ENCODE results near the gene SLC16A8.
"Not testable (repeated sequence)": the region's sequence is repeated elsewhere in the genome, so short reads cannot be mapped to it uniquely, and the experiment has no call there.

SLC16A8 gene

DNA sequence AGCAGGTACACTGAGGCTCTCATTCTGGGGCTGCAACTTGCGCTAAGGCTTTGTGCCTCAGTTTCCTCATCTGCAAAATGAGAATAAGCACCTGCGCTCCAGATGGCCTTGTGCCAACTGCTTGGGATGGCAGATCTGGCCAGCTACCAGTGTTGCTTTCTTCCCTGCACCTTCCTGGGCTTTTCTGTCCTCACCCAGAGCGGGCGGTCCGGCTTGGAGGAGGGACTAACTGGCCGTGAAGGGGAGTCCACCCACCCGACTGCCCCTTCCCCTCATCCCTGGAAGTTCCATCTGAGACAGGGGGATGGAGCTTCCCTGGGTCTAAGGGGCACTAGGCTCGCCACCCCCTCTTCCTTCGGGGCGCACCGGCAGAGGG, 3.5 kb downstream of the SLC16A8 start:
- Histone ChIP-seq H3K4me3 (ENCODE audit: low read length) (no peak overlapping the region), H3K9me3 (ENCODE audit: control insufficient read depth, low read length) (no peaks in the 10 kb centered on the region), H3K4me1 (ENCODE audit: control insufficient read depth, insufficient read depth, low read length) (peaks cover 16% of the 10 kb centered on the region), H3K36me3 (ENCODE audit: control insufficient read depth, insufficient read depth, low read length) (no peaks in the 10 kb centered on the region), H3K27me3 (ENCODE audit: control insufficient read depth, insufficient read depth, low read length) (peaks cover 27% of the 10 kb centered on the region), H3K9ac (ENCODE audit: low read length) (no peak overlapping the region)

GRCh38 chr22:38079804-38080203, 4.2 kb downstream of the SLC16A8 start:
- Histone ChIP-seq H3K4me1 (ENCODE audit: control insufficient read depth, insufficient read depth, low read length) (peaks cover 16% of the 10 kb centered on the region), H3K36me3 (ENCODE audit: control insufficient read depth, insufficient read depth, low read length) (no peaks in the 10 kb centered on the region), H3K9ac (ENCODE audit: low read length) (no peak overlapping the region), H3K9me3 (ENCODE audit: control insufficient read depth, low read length) (no peaks in the 10 kb centered on the region), H3K27me3 (ENCODE audit: control insufficient read depth, insufficient read depth, low read length) (peaks cover 27% of the 10 kb centered on the region), H3K4me3 (ENCODE audit: low read length) (no peak overlapping the region)

DNA sequence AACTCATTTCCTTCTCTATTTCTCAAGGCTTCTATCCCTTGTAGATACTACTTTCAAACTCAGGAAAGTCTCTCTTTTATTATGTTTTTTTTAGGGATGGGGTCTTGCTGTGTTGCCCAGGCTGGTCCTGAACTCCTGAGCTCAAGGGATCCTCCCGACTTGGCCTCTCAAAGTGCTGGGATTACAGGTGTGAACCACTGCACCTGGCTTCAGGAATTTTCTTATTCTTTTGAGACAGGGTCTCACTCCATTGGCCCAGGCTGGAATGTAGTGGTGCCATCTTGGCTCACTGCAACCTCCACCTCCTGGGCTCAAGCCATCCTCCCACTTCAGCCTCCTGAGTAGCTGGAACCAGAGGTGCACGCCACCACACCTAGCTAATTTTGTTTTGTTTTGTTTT, 4.8 kb downstream of the SLC16A8 start:
- H3K9ac ChIP-seq (ENCODE audit: low read length); H3K36me3 ChIP-seq (ENCODE audit: control insufficient read depth, insufficient read depth, low read length): not testable (repeated sequence)
- H3K27me3 ChIP-seq (ENCODE audit: control insufficient read depth, insufficient read depth, low read length): peaks cover 27% of the 10 kb centered on the region

DNA sequence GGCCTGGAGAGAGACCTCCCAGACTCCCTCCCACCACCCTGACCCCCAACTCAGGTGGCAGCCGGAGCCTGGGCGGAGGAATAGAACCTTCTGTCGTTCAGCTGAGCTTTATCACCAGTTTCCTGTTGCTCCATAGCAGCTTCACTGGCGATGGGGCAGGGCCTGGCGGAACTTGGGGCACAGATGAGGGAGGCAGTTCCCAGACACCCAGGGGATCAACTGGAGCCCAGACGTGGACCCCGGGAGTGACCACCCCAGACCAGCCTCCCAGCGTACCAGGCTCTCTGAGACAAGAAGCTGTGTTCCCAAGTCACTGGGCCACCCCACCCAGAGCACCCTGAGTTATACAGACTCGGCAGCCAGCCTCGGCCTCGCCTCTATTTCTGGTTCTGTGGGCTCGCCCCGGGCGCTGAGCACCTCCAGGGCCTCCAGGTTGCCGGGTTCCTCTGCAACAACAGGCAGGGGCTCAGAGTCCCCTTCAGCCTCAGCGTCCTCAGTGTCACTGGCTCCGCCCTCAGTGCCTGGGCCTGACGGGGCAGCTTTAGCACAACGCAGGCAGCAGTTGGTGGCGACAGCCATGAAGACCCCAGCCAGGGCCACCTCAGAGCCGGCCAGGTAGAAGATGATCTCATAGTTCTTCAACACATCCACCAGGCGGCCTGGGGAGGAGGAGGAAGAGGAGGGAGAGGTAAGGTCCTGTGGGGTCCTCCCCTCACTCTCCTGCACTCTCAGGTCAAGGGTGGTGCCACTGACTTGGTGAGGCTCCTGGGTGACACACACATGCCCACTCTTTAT, 5.7 kb downstream of the SLC16A8 start:
- no peak overlapping the region for H3K4me3 ChIP-seq (ENCODE audit: low read length)
- no peak overlapping the region for H3K9ac ChIP-seq (ENCODE audit: low read length)
- H3K36me3 ChIP-seq (ENCODE audit: control insufficient read depth, insufficient read depth, low read length): no peaks in the 10 kb centered on the region
- no peaks in the 10 kb centered on the region for H3K9me3 ChIP-seq (ENCODE audit: control insufficient read depth, low read length)
- H3K27me3 ChIP-seq (ENCODE audit: control insufficient read depth, insufficient read depth, low read length): peaks cover 27% of the 10 kb centered on the region
- peaks cover 16% of the 10 kb centered on the region for H3K4me1 ChIP-seq (ENCODE audit: control insufficient read depth, insufficient read depth, low read length)

More for the DNA sequence above, 4.8 kb downstream of the SLC16A8 start:
- peaks cover 16% of the 10 kb centered on the region for H3K4me1 ChIP-seq (ENCODE audit: control insufficient read depth, insufficient read depth, low read length)
- H3K4me3 ChIP-seq (ENCODE audit: low read length); H3K9me3 ChIP-seq (ENCODE audit: control insufficient read depth, low read length): not testable (repeated sequence)

DNA sequence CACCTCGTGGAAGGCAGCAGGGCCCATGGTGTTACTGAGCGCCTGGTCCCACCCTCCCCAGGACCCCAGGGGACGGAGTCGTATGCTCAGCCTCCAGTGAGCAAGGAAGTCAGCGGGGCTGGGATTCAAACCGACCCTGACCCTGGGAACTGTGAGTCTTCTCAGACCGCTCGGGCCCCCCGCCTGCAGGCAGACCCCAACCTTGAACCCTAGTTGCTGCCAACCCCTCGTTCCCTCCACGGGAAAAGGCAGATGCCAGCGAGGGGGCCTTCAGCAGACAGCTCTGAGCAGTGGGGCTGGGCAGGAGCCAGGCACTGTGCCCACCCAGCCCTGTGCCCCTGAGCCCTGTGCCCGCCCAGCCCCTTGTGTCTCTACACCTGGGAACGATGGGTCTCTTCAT, 6.4 kb downstream of the SLC16A8 start:
- Histone ChIP-seq H3K9ac (ENCODE audit: low read length) (no peak overlapping the region), H3K36me3 (ENCODE audit: control insufficient read depth, insufficient read depth, low read length) (no peaks in the 10 kb centered on the region), H3K4me1 (ENCODE audit: control insufficient read depth, insufficient read depth, low read length) (peaks cover 16% of the 10 kb centered on the region), H3K9me3 (ENCODE audit: control insufficient read depth, low read length) (no peaks in the 10 kb centered on the region), H3K4me3 (ENCODE audit: low read length) (no peak overlapping the region), H3K27me3 (ENCODE audit: control insufficient read depth, insufficient read depth, low read length) (peaks cover 22% of the 10 kb centered on the region)

GRCh38 chr22:38077096-38077495, 6.9 kb downstream of the SLC16A8 start:
- H3K4me1 ChIP-seq (ENCODE audit: control insufficient read depth, insufficient read depth, low read length): peaks cover 12% of the 10 kb centered on the region
- no peak overlapping the region for H3K4me3 ChIP-seq (ENCODE audit: low read length)
- H3K36me3 ChIP-seq (ENCODE audit: control insufficient read depth, insufficient read depth, low read length): no peaks in the 10 kb centered on the region
- H3K27me3 ChIP-seq (ENCODE audit: control insufficient read depth, insufficient read depth, low read length): peaks cover 17% of the 10 kb centered on the region
- H3K9me3 ChIP-seq (ENCODE audit: control insufficient read depth, low read length): no peaks in the 10 kb centered on the region
- H3K9ac ChIP-seq (ENCODE audit: low read length): no peak overlapping the region

DNA sequence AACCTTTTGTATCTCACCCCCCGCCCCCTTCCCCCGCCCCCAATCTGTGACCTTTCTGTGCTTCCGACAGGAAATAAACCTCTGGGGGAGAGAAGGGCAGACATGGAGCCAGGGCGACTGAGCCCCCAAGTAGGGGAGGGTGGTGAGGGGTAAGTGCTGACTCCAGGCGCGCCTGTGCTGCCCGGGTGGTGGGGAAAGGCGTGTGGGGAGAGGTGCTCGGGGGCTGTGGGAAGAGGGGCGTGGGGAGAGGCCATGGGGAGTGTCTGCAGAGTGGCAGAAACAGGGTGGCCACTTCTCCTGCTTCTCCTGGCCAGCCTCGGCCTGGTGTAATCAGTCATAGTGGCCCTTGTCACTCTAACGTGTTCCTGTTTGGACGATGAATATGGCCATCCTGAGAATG, 8.0 kb downstream of the SLC16A8 start:
- Histone ChIP-seq H3K36me3 (ENCODE audit: control insufficient read depth, insufficient read depth, low read length) (no peaks in the 10 kb centered on the region), H3K4me3 (ENCODE audit: low read length) (no peak overlapping the region), H3K9ac (ENCODE audit: low read length) (no peak overlapping the region), H3K4me1 (ENCODE audit: control insufficient read depth, insufficient read depth, low read length) (peaks cover 3% of the 10 kb centered on the region), H3K9me3 (ENCODE audit: control insufficient read depth, low read length) (no peaks in the 10 kb centered on the region), H3K27me3 (ENCODE audit: control insufficient read depth, insufficient read depth, low read length) (peaks cover 8% of the 10 kb centered on the region)

DNA sequence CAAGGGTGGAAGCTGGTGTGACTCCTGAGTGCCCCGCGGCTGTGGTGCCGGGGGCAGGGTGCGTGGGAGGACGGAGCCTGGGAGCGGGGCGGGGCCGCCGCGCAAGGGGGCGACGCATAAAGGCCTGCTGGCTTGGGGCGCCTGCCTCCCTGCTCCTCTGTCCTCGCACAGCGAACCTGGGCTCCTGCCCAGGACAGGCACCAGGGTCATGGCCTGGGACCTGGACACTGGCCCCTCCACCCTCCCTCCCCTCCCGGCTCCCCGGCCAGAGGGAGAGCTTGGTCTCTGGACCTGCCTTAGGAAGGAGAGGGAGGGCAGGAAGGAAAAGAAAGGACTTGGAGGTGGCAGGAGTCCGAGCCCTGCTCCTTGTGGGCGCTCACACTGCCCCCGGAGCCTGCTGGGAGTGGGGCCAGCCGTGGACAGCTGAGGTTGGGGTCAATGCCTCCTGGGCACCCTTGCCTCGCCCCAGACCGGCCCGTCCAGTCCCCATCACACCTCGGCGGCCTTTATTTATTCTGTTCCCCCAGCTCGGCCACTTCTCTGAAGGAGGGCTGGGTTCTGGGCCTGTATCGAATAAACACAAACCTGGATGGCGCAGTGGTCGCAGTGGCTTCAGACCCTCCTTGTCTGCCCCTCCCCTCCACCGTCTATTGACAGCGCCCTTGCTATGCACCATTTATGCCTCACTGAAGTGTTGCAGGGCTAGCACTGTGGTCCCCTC, 8.7 kb downstream of the SLC16A8 start:
- no peaks in the 10 kb centered on the region for H3K4me1 ChIP-seq (ENCODE audit: control insufficient read depth, insufficient read depth, low read length)
- H3K4me3 ChIP-seq (ENCODE audit: low read length): no peak overlapping the region
- no peaks in the 10 kb centered on the region for H3K36me3 ChIP-seq (ENCODE audit: control insufficient read depth, insufficient read depth, low read length)
- no peak overlapping the region for H3K9ac ChIP-seq (ENCODE audit: low read length)
- H3K9me3 ChIP-seq (ENCODE audit: control insufficient read depth, low read length): no peaks in the 10 kb centered on the region
- peaks cover under 1% of the 10 kb centered on the region for H3K27me3 ChIP-seq (ENCODE audit: control insufficient read depth, insufficient read depth, low read length)

- H3K9me3 ChIP-seq (ENCODE audit: control insufficient read depth, low read length): no peaks in the 10 kb centered on the region
- no peaks in the 10 kb centered on the region for H3K4me1 ChIP-seq (ENCODE audit: control insufficient read depth, insufficient read depth, low read length)
- H3K4me3 ChIP-seq (ENCODE audit: low read length): no peak overlapping the region
- no peaks in the 10 kb centered on the region for H3K27me3 ChIP-seq (ENCODE audit: control insufficient read depth, insufficient read depth, low read length)
- no peaks in the 10 kb centered on the region for H3K36me3 ChIP-seq (ENCODE audit: control insufficient read depth, insufficient read depth, low read length)
- no peak overlapping the region for H3K9ac ChIP-seq (ENCODE audit: low read length)
These were observed 9.5 kb downstream of the SLC16A8 start for GRCh38 chr22:38074181-38075104.

DNA sequence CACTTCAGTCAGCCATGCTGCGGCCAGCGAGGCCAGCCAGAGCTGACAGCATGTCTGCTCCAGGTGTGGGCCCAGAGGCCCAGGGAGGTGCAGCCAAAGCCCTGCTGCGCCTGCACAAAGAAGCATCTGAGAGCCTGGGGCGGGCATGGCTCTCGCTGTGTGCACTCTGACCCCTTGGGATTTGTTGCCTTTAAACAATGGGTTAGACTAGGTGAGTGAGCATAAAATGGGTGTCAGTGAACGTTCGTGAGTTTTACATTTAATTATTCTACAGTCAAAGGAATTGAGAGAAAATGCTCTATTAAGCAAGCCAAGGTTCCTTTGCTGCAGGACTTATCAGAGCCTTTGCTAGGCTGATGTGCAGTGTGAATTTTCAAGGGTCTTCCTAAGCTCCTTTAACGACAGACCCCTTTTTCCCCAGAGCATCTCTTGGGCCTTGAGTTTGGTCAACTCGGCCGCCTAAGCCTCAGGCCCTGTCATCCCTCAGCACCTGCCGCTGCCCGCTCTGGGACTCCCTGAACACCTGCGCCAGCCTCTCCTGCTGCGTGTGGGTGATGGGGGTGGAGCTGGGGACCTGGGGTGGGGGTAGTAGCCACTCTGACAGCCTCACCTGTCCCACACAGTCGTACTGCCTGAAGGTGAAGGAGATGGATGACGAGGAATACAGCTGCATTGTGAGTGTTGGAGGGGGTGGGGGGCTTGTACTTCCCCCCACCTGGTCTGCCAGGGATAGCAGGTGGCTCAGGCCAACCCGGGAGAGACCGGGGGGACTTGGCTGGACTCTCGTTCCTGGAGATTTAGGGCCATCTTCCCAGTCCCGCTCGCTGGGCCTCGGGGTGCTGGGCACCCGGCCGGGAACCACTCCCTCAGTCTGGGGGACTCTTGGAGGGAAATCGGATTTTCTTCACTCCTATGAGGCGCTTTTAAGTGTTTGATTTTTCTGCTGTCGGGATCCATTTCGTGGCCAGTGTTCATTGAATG, 10.5 kb downstream of the SLC16A8 start:
- no peaks in the 10 kb centered on the region for H3K9me3 ChIP-seq (ENCODE audit: control insufficient read depth, low read length)
- H3K4me3 ChIP-seq (ENCODE audit: low read length): no peak overlapping the region
- no peaks in the 10 kb centered on the region for H3K36me3 ChIP-seq (ENCODE audit: control insufficient read depth, insufficient read depth, low read length)
- H3K9ac ChIP-seq (ENCODE audit: low read length): no peak overlapping the region
- no peaks in the 10 kb centered on the region for H3K4me1 ChIP-seq (ENCODE audit: control insufficient read depth, insufficient read depth, low read length)
- H3K27me3 ChIP-seq (ENCODE audit: control insufficient read depth, insufficient read depth, low read length): no peaks in the 10 kb centered on the region
